CD1c-positive myeloid dendritic cell (primary cell): Measurements from ENCODE around the gene CASP5.
A peak's percentile ranks its signal among the peaks of the same experiment; 100 is the strongest.
"Not testable (repeated sequence)": the region's sequence is repeated elsewhere in the genome, so short reads cannot be mapped to it uniquely, and the experiment has no call there.

Experiments
- DNase-seq: peaks from one replicate; pipeline ENCODE4 v3.0.0-alpha.2; 2016; ENCODE audit errors: extremely low spot score

CASP5 gene

GRCh38 chr11:105023003-105023402 is at the start of gene CASP5:
Gene CASP5, minus strand, starts transcription at chr11:105023168. Its CDS starts 32 bp downstream, at chr11:105023136.
- peak; percentile 64 for DNase-seq

DNA sequence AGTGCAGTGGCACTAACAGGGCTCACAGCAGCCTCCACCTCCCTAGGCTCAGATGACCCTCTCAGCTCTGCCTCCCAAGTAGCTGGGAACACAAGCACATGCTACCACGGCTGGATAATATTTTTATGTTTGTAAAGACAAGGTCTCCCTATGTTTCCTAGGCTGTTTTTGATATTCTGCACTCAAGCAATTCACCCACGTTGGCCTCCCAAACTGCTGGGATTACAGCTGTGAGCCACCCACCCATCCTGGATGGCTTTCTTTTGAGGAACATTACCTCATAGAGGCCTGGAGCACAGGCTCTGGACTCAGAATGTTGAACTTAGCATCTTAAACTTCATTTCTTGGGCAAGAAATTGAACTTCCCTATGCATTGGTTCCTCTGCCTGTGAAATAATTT is 49.1 kb upstream of the CASP5 start:
- not testable (repeated sequence) for DNase-seq

GRCh38 chr11:105071089-105071732 is 48.2 kb upstream of the CASP5 start:
- DNase-seq = peak; percentile 11

DNA sequence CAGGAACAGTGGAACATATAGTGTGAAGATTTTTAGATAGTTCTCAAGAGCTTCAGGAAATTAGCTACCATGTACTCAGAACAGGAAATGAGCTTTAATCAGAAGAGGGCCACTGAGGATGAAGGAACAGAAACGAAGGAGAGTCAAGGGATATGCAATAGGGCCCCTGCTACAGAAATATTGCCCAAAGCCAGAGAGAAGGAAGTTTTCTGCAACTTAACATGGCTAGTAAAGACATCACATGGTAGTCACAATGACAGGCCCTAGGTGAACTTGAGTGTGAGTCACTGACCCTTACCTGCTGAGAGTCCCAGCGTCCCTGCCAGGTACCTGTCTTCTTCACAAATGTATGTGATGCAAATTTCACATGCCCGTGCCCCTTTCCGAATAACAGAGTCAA is 47.3 kb upstream of the CASP5 start:
- peak; percentile 43 for DNase-seq

- not testable (repeated sequence) for DNase-seq
These were observed 46.8 kb upstream of the CASP5 start for GRCh38 chr11:105069749-105070148.

- DNase-seq = not testable (repeated sequence)
These were observed 40.4 kb upstream of the CASP5 start for GRCh38 chr11:105063245-105063941.

DNA sequence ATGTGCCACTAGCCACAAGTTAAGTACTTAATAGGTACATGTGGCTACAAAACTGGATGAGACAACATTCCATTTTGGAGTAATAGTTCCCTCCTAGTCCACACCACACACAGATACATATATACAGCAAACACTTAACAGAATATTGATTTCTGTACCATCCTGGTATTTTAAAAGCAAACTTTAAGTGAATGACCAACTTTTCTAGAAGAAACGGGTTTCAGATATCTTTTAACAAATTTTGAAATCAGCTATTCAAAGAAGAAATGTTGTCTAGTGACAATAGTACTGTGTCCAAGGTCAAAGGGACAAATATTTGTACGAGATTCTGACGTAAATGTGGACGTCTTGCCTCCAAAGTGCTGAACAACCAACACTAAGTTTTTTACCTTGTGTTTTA is 34.5 kb upstream of the CASP5 start:
- DNase-seq = no peak

GRCh38 chr11:105056446-105056845 is 33.5 kb upstream of the CASP5 start:
- DNase-seq = no peak

- no peak for DNase-seq
These were observed 31.9 kb upstream of the CASP5 start for GRCh38 chr11:105054723-105055493.

GRCh38 chr11:105052487-105052886 is 29.5 kb upstream of the CASP5 start:
- DNase-seq = no peak

GRCh38 chr11:105051559-105051958 is 28.6 kb upstream of the CASP5 start:
- no peak for DNase-seq

GRCh38 chr11:105049481-105049880 is 26.5 kb upstream of the CASP5 start:
- no peak for DNase-seq

DNA sequence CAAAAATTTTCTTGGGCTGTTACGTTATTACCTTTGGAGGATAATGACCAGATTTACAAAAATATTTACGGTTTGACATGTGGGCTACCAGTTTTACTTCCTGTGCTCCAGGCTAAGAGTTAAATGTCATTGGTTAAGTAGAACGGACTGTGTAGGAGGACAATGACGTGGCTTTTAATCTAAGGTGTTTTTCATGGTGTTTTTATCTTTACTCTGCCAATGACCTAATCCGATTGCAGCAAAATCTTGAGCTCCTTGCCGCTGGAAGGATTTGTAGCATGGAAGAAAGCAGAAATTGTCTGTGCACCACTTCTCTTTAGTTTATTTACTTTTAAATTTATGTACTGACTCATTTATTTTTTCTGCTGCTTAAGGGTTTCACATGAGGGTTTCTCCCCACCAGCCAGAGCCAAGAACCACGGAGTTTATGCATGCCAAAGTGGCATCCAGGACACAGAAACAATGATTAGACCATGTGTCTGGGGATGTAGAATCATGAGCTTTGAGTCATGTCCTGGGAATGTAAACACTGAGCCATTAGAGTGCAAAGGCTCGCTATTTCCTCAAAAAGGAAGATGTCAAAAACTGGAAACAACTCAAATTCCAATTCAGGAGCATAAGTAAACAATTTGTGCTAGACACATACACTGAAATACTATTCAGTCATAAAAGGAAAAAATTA is 24.1 kb upstream of the CASP5 start:
- peak; percentile 45 for DNase-seq

- DNase-seq = no peak
These were observed 22.8 kb upstream of the CASP5 start for GRCh38 chr11:105045676-105046296.

GRCh38 chr11:105044557-105045524 is 21.9 kb upstream of the CASP5 start, which contains the start of gene CARD16:
Gene CARD16, minus strand, starts transcription at chr11:105045335. Its CDS starts 38 bp downstream, at chr11:105045297.
- DNase-seq = peak; percentile 73

GRCh38 chr11:105042178-105042577 is 19.2 kb upstream of the CASP5 start:
- no peak for DNase-seq

- no peak for DNase-seq
These were observed 17.7 kb upstream of the CASP5 start for GRCh38 chr11:105040703-105041102.

DNA sequence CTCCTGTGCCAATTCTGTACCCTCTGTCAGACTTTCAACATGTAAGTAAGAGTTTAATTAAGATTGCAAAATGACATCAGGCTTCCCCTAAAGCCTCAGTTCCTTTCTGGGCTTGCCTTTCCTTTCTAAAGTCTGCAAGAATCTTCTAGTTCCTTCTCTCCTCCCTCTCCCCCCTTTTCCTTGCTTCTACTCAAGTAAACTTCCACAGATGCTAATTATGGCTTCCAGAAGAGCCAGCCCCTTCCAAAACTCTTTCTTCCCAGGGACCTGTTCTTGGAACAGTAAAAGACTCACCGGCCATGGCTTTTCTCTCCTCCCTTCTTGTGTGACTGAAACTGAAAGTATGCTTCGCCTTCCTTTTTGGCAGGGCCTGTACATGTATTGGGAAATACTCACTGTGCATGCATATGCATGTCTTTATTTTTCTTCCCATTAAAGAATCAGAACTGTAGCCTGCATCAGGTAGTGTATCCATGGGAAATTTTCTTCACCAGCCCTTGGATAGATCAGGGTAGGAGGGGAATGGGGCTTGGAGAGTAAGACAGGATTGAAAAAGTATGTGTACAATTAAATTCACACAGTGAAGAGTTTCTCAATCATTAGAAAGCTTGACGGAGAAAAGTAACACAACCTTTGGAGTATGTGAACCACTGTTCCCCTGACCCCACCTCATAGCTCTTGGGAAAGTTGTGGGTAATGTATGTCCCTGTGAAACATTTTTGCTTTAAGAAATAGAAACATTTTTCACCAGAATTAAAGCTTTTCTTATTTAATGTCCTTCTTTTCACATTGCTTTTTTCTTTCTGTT is 12.0 kb upstream of the CASP5 start, which contains the start of gene CASP1:
TSS of gene CASP1 (minus strand) at position 332 of the 808 bp plus-strand sequence. CDS start at position 301, 31 bp downstream.
- DNase-seq = peak; percentile 78

DNA sequence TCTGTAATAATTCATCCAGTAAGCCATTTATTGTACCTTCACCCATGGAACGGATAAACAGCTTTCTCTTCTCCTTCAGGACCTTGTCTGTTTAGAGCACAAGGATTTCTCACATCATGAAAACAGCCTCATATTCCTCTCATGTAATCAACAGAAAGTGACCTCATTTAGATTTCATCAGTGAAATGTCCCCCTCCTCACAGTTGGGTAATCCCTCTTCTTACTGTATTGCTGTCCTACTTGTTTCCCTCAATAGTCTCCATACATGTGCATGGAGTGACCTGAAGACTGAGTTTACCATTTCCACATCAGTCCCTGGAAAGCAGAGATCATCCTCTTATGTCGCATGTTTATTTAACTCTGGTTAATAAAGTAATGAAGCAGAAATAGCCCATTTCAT is 11.4 kb upstream of the CASP5 start:
- not testable (repeated sequence) for DNase-seq
